HepG2 (cell line): Measurements from ENCODE around the gene HRH3.

ENCODE experiments used
- EP300 ChIP-seq, 3 experiments: sonication (generic) in 1 of 3; formaldehyde crosslinking in 1 of 3; IDR thresholded peaks; 2 replicates each; pipeline versions ENCODE4 v1.5.1 to v1.6.1; 2011 to 2020; ENCODE audit warnings: low read depth in 2 of 3, low read length in 2 of 3, borderline replicate concordance in 1 of 3, improper control_type of control experiment in 1 of 3, mild to moderate bottlenecking in 1 of 3, missing genetic modification reagents in 1 of 3, moderate library complexity in 1 of 3
- HCFC1 ChIP-seq: fragments of 150-350 bp; IDR thresholded peaks from 2 replicates; pipeline ENCODE4 v1.6.1; 2014; ENCODE audit warnings: low read depth, low read length
- MAX ChIP-seq: IDR thresholded peaks from 2 replicates; pipeline ENCODE4 v1.6.1; 2012; ENCODE audit warnings: inconsistent platforms
- SIN3B ChIP-seq: fragments of 150-350 bp; IDR thresholded peaks from 2 replicates; pipeline ENCODE4 v1.6.1; 2014; ENCODE audit warnings: low read length
- YEATS2 ChIP-seq: sonication (generic); formaldehyde crosslinking; IDR thresholded peaks from 2 replicates; pipeline ENCODE4 v1.4.0; 2020; ENCODE audit warnings: missing genetic modification reagents, borderline replicate concordance

GRCh38 chr20:62244644-62245108 is 24.6 kb upstream of the HRH3 start:
- TF ChIP-seq MAX (no peak), SIN3B (no peak), EP300 (IDR thresholded peaks at IDR 0.05; ENCODE audit: low read depth in 2 of 2, low read length in 2 of 2) (no peak), EP300 (CRISPR knock-in tag; IDR thresholded peaks at IDR 0.05; ENCODE audit: borderline replicate concordance) (no peak), YEATS2 (CRISPR knock-in tag) (no peak), HCFC1 (no peak)
